Renal cortical epithelial cell (primary cell): ENCODE results near the gene ACTMAP. TPM values are rescaled to one million over a fixed set of nuclear protein-coding genes. Genes with fewer than 3 reads are reported as not detected.

Experiments used
- DNase-seq: peaks from one replicate; pipeline ENCODE4 v3.0.0-alpha.2; 2011; ENCODE audit warnings: low read depth
- total RNA-seq: library from RNA; depleted of rRNA; stranded (reverse); fragments of >200 nt; gene quantifications from 2 replicates; pipeline ENCODE4 v1.2.3, GENCODE V29; 2014

Gene ACTMAP
- total RNA-seq, 1 donor from 2014 or later: 4.5 TPM

DNA sequence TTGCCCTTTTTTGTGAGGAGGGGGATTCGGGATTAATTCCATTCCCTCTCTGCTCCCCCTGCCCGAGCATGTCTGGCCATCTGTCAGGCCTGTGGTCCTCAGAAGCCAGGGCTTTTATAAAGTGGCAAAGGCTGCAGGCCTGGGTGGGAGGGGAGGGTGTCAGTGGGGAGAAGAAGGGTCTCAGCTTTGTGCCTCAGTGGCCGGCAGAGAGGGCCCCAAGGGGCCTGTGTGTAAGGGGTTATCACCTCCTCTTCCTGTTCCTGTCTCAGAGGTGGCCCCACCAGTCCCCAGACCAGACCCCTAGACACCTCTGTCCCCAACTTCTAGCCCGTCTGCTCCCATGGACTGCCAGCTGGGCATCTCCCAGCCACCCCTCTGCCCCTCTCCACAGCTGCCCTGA, 56.4 kb downstream of the ACTMAP start:
- DNase-seq: no peak

- no peak for DNase-seq
Measured at GRCh38 chr19:40693150-40693788, 57.0 kb downstream of the ACTMAP start.

DNA sequence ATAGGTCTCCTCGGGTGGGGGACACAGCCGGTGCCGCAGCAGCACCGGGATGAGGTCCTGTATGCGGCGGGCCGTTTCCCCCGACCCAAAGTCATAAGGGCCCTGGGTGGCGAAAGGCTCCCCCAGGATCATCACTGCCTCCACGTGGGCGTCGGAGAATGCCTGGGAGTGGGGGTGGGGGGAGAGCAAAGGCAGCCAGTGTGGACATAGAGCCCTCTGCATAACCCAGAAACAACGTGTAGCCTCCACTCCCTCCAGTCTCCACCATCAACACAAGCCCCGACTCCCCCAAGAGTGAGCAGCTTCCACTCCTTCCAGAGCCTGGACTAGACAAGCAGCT, 58.1 kb downstream of the ACTMAP start:
- DNase-seq: no peak

- DNase-seq: no peak
Measured at GRCh38 chr19:40691421-40692211, 58.7 kb downstream of the ACTMAP start.

Other genes with a start within 250 kb of the ACTMAP start
- 32.8 and 53.5 TPM in 2 replicates for gene SHKBP1, start 173.6 kb downstream of the ACTMAP start, total RNA-seq
- 14.9 and 15.5 TPM in 2 replicates for gene LTBP4, start 149.1 kb downstream of the ACTMAP start, total RNA-seq
- gene NUMBL, start 59.8 kb downstream of the ACTMAP start, total RNA-seq: 9.9 and 31.0 TPM in 2 replicates
- gene COQ8B, start 33.6 kb downstream of the ACTMAP start, total RNA-seq: 18.6 and 44.0 TPM in 2 replicates
- gene ITPKC, start 33.4 kb downstream of the ACTMAP start, total RNA-seq: 17.6 and 25.0 TPM in 2 replicates
- gene SNRPA, start 726 bp upstream of the ACTMAP start, total RNA-seq: 17.4 and 20.5 TPM in 2 replicates
- not detected in 2 replicates for gene MIA, start 25.0 kb upstream of the ACTMAP start, total RNA-seq
- 5.9 and 9.9 TPM in 2 replicates for gene RAB4B, start 27.8 kb upstream of the ACTMAP start, total RNA-seq
- 76.1 and 89.3 TPM in 2 replicates for gene EGLN2, start 48.7 kb upstream of the ACTMAP start, total RNA-seq
- gene CYP2A6, start 100.0 kb upstream of the ACTMAP start, total RNA-seq: not detected in 2 replicates
- gene CYP2A7, start 131.8 kb upstream of the ACTMAP start, total RNA-seq: not detected in 2 replicates
- gene CYP2B6, start 240.8 kb upstream of the ACTMAP start, total RNA-seq: 0.05 TPM in 1 of 2 replicates, not detected in the other